Measurements from ENCODE around the gene PRKN. TPM values are rescaled to one million over a fixed set of nuclear protein-coding genes. Genes with fewer than 3 reads are reported as not detected.

Gene PRKN
- polyA plus RNA-seq, 1 experiment, result 0.71 TPM

DNA sequence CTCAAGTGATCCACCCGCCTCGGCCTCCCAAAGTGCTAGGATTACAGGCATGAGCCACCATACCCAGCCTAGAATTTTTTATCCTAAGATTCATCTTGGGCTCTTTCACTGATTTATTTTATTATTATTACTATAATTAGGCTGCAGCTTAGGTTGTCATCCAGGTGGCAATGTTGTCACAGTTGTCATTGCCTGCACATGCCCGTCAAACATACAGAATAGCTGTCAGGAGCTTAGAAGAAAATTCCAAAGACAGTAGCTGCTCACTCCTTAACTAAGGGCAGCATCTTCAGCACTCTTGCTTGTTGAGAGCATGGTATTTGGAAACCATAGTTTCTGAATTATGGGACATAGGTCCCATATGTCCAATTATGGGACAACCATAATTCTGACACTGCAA, 1118.8 kb downstream of the PRKN start:
- no peaks in the 10 kb centered on the region for H3K27me3 ChIP-seq (ENCODE audit: control insufficient read depth, insufficient read depth, low read length)
- no peaks in the 10 kb centered on the region for H3K36me3 ChIP-seq (ENCODE audit: control insufficient read depth, insufficient read depth, low read length)
- ChIA-PET POLR2A (no interaction called here), CTCF (no interaction called here)
- DNase-seq (ENCODE audit: low read depth), result no peak
- TF ChIP-seq CTCF (IDR thresholded peaks at IDR 0.05; ENCODE audit: insufficient read depth, low read depth, low read length), result no peak
- no peak overlapping the region for H3K4me3 ChIP-seq (ENCODE audit: low read depth, low read length)

GRCh38 chr6:161607696-161608297, 1119.8 kb downstream of the PRKN start:
- H3K4me3 ChIP-seq (ENCODE audit: low read depth, low read length), result no peak overlapping the region
- ChIA-PET POLR2A (no interaction called here), CTCF (no interaction called here)
- TF ChIP-seq CTCF (IDR thresholded peaks at IDR 0.05; ENCODE audit: insufficient read depth, low read depth, low read length), result no peak
- H3K27me3 ChIP-seq (ENCODE audit: control insufficient read depth, insufficient read depth, low read length), result no peaks in the 10 kb centered on the region
- no peaks in the 10 kb centered on the region for H3K36me3 ChIP-seq (ENCODE audit: control insufficient read depth, insufficient read depth, low read length)
- DNase-seq (ENCODE audit: low read depth), result no peak

DNA sequence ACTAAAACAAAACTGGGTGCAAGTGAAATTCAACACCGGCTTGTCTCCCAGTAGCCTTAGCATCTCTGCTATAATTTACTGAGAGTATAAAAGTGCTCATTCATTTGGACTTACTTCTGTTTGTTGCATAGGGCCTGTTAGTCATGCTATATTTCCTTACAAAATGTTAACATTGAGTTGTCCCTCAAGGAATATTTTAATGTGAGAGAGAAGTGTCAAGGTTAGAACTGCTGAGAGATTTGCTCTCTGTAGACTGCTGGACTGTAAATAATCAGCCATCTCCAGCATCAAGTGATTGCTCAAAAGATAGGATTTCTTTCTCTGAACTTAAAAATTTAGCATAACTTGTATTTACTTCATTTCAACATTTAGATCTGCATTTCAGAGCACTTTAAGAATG, 1125.2 kb downstream of the PRKN start:
- Histone ChIP-seq H3K36me3 (ENCODE audit: control insufficient read depth, insufficient read depth, low read length) (no peaks in the 10 kb centered on the region), H3K27me3 (ENCODE audit: control insufficient read depth, insufficient read depth, low read length) (no peaks in the 10 kb centered on the region), H3K4me3 (ENCODE audit: low read depth, low read length) (no peak overlapping the region)
- TF ChIP-seq CTCF (IDR thresholded peaks at IDR 0.05; ENCODE audit: insufficient read depth, low read depth, low read length), result no peak
- DNase-seq (ENCODE audit: low read depth), result no peak
- POLR2A ChIA-PET, result no interaction called here
- CTCF ChIA-PET, result no interaction called here

DNA sequence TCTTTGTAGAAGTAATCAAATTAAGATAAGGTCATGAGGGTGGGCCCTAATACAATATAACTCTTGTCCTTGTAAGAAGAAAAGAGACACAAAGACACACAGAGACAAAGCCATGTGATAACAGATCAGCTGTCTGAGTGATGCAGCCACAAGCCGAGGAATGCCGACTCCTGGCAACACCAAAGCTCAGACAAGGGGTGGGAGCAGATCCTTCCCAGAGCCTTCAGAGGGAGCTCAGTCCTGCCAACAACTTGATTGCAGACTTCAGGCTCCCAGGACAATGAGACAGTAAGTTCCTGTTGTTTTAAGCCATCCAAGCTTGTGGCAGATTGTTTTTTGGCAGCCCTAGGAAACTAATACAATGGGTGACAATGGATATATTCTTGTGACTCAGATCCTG, 1128.7 kb downstream of the PRKN start:
- POLR2A ChIA-PET, result no interaction called here
- no peaks in the 10 kb centered on the region for H3K36me3 ChIP-seq (ENCODE audit: control insufficient read depth, insufficient read depth, low read length)
- H3K27me3 ChIP-seq (ENCODE audit: control insufficient read depth, insufficient read depth, low read length), result no peaks in the 10 kb centered on the region
- no peak overlapping the region for H3K4me3 ChIP-seq (ENCODE audit: low read depth, low read length)
- no peak for TF ChIP-seq CTCF (IDR thresholded peaks at IDR 0.05; ENCODE audit: insufficient read depth, low read depth, low read length)
- CTCF ChIA-PET, result no interaction called here
- no peak for DNase-seq (ENCODE audit: low read depth)

DNA sequence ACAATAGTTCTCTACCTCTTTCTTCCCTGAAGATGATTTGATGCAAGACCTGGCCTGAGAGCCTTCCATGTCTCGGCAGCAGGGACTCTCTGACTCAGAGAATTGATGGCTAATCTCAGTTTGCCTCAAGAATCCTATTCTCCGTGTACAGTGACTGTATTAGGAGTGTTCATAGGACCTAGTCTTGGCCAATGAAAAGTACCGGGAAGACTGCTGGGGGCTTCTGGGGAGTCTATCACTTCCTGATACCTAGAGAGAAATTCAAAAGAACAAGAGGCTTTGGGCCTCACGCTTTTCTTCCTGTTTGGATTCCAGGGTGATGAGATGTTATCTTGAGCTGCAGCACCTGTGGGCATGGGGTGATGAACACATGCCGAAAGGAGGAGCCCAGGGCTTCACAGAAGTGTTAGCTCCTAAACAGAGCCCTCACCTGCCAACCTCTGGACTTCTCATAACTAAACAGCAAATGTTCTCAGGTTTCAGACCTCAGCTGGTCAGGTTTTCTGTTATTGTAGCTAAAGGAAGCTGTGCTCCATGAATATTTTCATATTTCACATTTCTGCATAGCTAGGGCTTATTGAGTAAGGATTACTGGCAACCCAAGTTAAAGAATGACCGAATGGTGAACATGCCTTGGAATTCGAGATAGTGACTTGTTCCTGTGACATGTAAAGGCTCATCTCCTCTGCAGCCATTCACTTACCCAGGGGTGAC, 1130.6 kb downstream of the PRKN start:
- no peaks in the 10 kb centered on the region for H3K27me3 ChIP-seq (ENCODE audit: control insufficient read depth, insufficient read depth, low read length)
- no peak for TF ChIP-seq CTCF (IDR thresholded peaks at IDR 0.05; ENCODE audit: insufficient read depth, low read depth, low read length)
- H3K4me3 ChIP-seq (ENCODE audit: low read depth, low read length), result no peak overlapping the region
- POLR2A ChIA-PET, result no interaction called here
- CTCF ChIA-PET, result no interaction called here
- no peak for DNase-seq (ENCODE audit: low read depth)
- H3K36me3 ChIP-seq (ENCODE audit: control insufficient read depth, insufficient read depth, low read length), result no peaks in the 10 kb centered on the region
